NCI-H187 (cell line): ENCODE measurements around the gene EGLN1.

Experiments
- DNase-seq, 2 experiments: peaks; one replicate each; lab custom pipeline; 2025; lab: John Stamatoyannopoulos, UW

Gene EGLN1

DNA sequence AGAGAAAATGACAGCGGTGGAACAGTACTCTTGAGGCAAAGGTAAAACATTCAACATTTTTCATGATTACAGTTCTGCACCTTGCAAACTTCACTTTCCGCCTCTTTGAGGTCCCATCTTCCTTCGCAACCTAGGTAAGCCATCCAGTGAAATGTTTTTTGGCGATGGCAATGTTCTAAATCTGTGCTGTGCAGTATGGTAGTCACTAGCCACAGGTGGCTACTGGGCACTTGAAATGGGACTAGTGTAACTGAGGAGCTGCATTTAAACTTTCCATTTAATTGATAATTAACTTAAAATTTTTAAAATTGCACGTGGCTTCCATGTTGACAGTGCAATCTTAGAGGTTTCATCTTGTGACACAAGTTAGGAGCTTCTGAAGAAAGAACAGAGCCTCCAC, 97.4 kb downstream of the EGLN1 start:
- no peak for DNase-seq

DNA sequence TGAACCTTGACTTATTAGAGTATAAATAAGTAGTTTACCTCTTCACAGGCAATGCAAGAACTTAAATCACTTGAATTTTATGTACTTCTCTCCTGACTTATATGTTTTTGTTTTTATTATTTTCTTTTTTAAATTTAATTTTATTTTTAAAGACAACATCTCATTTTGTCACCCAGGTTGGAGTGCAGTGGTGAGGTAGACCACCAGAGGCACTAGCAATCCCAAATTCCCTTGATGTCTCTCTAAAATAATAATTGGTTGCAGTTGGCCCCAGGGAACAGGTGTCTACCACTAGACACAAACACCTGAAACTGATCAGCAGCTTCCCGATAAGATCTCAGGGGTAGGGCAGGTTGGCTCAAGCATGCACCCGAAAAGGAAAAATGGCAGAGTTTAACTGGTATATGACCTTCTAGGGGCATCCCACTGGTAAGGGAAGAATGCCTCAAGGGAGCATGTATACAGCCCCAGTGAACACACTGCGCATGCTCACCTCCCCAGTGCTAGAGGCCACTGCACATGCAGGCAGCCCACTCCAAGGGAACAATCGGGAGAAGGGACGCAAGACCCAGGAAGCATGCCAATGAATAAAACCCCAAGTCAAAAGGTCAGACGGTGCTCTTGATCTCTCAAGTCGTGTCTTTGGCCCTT, 99.1 kb downstream of the EGLN1 start:
- DNase-seq = no peak

DNA sequence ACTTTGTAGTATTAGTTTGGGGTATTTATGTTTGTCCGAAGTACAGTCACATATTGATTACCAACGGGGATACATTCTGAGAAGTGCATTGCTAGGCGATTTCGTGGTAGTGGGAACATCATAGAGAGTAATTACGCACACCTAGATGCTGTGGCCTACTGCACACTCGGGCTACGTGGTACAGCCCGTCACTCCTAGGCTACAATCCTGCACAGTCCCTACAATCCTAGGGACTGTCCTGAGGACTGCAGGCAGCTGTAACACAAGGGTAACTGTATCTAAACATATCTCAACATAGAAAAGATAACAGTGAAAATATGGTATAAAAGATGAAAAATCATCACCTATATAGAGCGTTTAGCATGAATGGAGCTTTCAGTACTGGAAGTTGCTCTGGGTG, 103.0 kb downstream of the EGLN1 start:
- no peak for DNase-seq

DNA sequence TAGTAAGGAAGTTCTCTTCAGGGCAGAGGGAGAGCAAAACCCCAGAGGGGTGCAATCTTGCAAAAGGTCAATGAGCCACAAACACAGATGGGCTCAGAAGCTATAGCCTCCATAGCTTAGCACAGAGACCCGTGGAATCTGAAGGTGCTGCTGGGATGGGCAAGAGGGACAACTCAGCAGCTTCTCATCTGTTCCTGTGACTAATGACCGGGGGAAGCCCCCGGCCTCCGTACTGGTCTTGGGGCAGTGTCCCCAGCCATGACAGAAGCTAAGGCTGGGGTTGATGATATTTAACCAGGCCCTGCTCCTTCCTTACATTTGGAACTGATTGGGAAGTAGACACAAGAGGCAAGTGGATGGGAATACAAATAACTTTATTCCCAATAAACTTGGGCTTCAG, 103.5 kb downstream of the EGLN1 start:
- DNase-seq = no peak

DNA sequence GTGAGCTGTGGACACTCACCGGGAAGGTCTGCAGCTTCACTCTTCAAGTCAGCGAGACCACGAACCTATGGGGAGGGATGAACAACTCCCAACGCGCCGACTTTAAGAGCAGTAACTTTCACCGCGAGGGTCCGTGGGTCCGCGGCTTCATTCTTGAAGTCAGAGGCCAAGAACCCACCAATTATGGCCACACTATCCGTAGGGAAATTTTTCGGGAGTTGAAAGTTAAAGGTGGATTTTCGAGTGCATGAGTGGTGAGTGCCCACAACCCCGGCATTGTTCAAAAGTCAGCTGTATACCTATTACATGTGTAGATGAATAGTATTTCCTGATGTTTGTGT, 104.1 kb downstream of the EGLN1 start:
- DNase-seq = no peak

DNA sequence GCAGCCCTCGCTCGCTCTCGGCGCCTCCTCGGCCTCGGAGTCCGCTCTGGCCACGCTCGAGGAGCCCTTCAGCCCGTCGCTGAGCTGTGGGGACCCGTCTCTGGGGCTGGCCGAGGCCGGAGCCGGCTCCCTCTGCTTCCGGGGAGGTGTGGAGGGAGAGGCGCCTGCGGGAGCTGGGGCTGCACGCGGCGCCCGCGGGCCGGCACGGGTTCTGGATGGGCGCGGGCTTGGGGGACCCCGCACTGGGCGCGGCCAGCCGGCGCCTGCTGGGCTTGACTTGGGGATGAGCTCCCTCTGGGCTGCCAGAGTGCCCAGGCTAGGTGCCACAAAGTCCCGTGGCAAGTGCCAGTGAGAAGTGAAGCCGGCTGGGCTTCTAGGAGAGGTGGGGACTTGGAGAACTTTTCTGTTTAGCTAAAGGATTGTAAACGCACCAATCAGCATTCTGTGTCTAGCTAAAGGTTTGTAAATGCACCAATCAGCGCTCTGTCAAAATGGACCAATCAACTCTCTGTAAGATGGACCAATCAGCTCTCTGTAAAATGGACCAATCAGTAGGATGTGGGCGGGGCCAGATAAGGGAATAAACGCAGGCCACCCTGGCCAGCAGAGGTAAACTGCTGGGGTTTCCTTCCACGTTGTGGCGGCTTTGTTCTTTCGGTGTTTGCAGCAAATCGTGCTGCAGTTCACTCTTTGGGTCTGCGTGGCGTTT, 104.6 kb downstream of the EGLN1 start:
- DNase-seq = no peak

DNA sequence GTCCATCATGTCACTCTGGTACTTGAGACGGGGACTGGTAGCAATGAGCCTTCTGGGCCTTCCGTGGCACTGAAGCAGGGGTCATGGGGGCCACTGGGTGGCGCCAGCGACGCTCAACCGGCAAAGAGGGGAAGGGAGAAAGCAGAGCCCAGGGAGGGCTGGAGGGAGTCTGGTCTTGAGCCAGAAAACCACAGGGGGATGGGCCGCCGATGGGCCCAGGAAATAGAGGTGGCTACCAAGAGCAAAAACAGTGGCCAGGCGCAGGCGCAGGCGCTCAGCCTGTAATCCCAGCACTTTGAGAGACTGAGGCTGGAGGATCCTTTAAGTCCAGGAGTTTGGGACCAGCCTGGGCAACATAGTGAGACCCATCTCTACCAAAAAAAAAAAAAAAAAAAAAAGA, 106.2 kb downstream of the EGLN1 start:
- DNase-seq = no peak
